CD4-positive, alpha-beta T cell treated with Interleukin-1 beta for 1 hour (primary cell): ENCODE measurements around the gene NUMA1.
A peak's percentile ranks its signal among the peaks of the same experiment; 100 is the strongest.

Experiments used
- DNase-seq, 2 donors: peaks; one replicate each; pipeline ENCODE4 v3.0.0-alpha.2; 2020 to 2022

Gene NUMA1

GRCh38 chr11:72058416-72059034 lies 21.8 kb downstream of the NUMA1 start:
- no peak for DNase-seq

- DNase-seq = no peak
Measured at GRCh38 chr11:72048766-72049460, 31.4 kb downstream of the NUMA1 start.

GRCh38 chr11:72045849-72046248 lies 34.5 kb downstream of the NUMA1 start:
- DNase-seq = no peak

GRCh38 chr11:72042064-72042745 lies 38.1 kb downstream of the NUMA1 start:
- DNase-seq = no peak

GRCh38 chr11:72041364-72042063 lies 38.8 kb downstream of the NUMA1 start:
- DNase-seq = peak; percentile 50 to 51

GRCh38 chr11:72040491-72041363 lies 39.6 kb downstream of the NUMA1 start:
- DNase-seq = peak; percentile 78 to 79

- DNase-seq = no peak
Measured at GRCh38 chr11:72039856-72040401, 40.4 kb downstream of the NUMA1 start.

GRCh38 chr11:72039031-72039855 lies 41.1 kb downstream of the NUMA1 start:
- no peak for DNase-seq

GRCh38 chr11:72038491-72038890 lies 41.9 kb downstream of the NUMA1 start:
- no peak for DNase-seq

- no peak for DNase-seq
Measured at GRCh38 chr11:72037554-72038311, 42.6 kb downstream of the NUMA1 start.

- no peak for DNase-seq
Measured at GRCh38 chr11:72036687-72037086, 43.7 kb downstream of the NUMA1 start.

- no peak for DNase-seq
Measured at GRCh38 chr11:72030472-72031045, 49.8 kb downstream of the NUMA1 start.

- DNase-seq = no peak
Measured at GRCh38 chr11:72026090-72026489, 54.3 kb downstream of the NUMA1 start.

GRCh38 chr11:72024069-72024754 lies 56.1 kb downstream of the NUMA1 start:
- DNase-seq = no peak

GRCh38 chr11:72023335-72023734 lies 57.0 kb downstream of the NUMA1 start:
- DNase-seq = no peak

GRCh38 chr11:72018171-72018570 lies 62.2 kb downstream of the NUMA1 start:
- no peak for DNase-seq

- no peak for DNase-seq
Measured at GRCh38 chr11:72015511-72016061, 64.8 kb downstream of the NUMA1 start.

GRCh38 chr11:72014761-72015320 lies 65.5 kb downstream of the NUMA1 start:
- no peak for DNase-seq
